GM23248 (cell line): ENCODE data around the gene ZIC3. TPM values are rescaled to one million over a fixed set of nuclear protein-coding genes. Genes with fewer than 3 reads are reported as not detected.

ENCODE experiments used
- DNase-seq: peaks from one replicate; pipeline ENCODE4 v3.0.0-alpha.2; 2015
- H2AFZ ChIP-seq: fragments of 200-600 bp; sonication (generic); 2 replicates; pipeline ENCODE4 v1.6.1; 2016; ENCODE audit warnings: antibody characterized with exemption
- H3F3A ChIP-seq: fragments of 200-600 bp; sonication (generic); 2 replicates; pipeline ENCODE4 v1.6.1; 2016; ENCODE audit warnings: mild to moderate bottlenecking, antibody characterized with exemption, mixed run types; ENCODE audit not compliant: insufficient read depth
- H3K27ac ChIP-seq: fragments of 200-600 bp; sonication (generic); 2 replicates; pipeline ENCODE4 v1.5.1; 2016; ENCODE audit warnings: mild to moderate bottlenecking
- H3K27me3 ChIP-seq: fragments of 200-600 bp; sonication (generic); replicated peaks from 2 replicates; pipeline ENCODE4 v1.6.1; 2016; ENCODE audit warnings: mild to moderate bottlenecking; ENCODE audit not compliant: insufficient read depth
- H3K36me3 ChIP-seq: fragments of 200-600 bp; sonication (generic); 2 replicates; pipeline ENCODE4 v1.6.1; 2016; ENCODE audit warnings: low read depth, mild to moderate bottlenecking
- H3K4me1 ChIP-seq: fragments of 200-600 bp; sonication (generic); 2 replicates; pipeline ENCODE4 v1.6.1; 2016; ENCODE audit warnings: mild to moderate bottlenecking; ENCODE audit not compliant: insufficient read depth
- H3K4me2 ChIP-seq: fragments of 200-600 bp; sonication (generic); one replicate; pipeline ENCODE4 v1.6.1; 2016; ENCODE audit warnings: mild to moderate bottlenecking; ENCODE audit not compliant: unreplicated experiment
- H3K4me3 ChIP-seq: fragments of 200-600 bp; sonication (generic); 2 replicates; pipeline ENCODE4 v1.5.1; 2016; ENCODE audit warnings: mild to moderate bottlenecking
- H3K79me2 ChIP-seq: fragments of 200-600 bp; sonication (generic); 2 replicates; pipeline ENCODE4 v1.6.1; 2016; ENCODE audit warnings: mild to moderate bottlenecking; ENCODE audit not compliant: insufficient read depth
- H3K9ac ChIP-seq: fragments of 200-600 bp; sonication (generic); 2 replicates; pipeline ENCODE4 v1.6.1; 2016; ENCODE audit warnings: mild to moderate bottlenecking
- H3K9me2 ChIP-seq: fragments of 200-600 bp; sonication (generic); 2 replicates; pipeline ENCODE4 v1.6.1; 2016; ENCODE audit warnings: mixed run types, mild to moderate bottlenecking, moderate library complexity; ENCODE audit not compliant: insufficient read depth
- H3K9me3 ChIP-seq: fragments of 200-600 bp; sonication (generic); one replicate; pipeline ENCODE4 v1.6.1; 2017; ENCODE audit warnings: low read depth
- H4K20me1 ChIP-seq: fragments of 200-600 bp; sonication (generic); 2 replicates; pipeline ENCODE4 v1.6.0; 2016; ENCODE audit not compliant: insufficient read depth
- EZH2 ChIP-seq: fragments of 200-600 bp; sonication (generic); IDR thresholded peaks from 2 replicates; pipeline ENCODE4 v1.6.1; 2018; ENCODE audit warnings: antibody characterized with exemption, mild to moderate bottlenecking; ENCODE audit not compliant: insufficient read depth, poor library complexity, severe bottlenecking
- EZH2phosphoT487 ChIP-seq: fragments of 200-600 bp; sonication (generic); IDR thresholded peaks from 2 replicates; pipeline ENCODE4 v1.6.1; 2018; ENCODE audit warnings: antibody characterized with exemption, moderate library complexity, mild to moderate bottlenecking, low read depth; ENCODE audit not compliant: insufficient read depth
- WGBS, 2 experiments: methylation state at CpG; one replicate each; pipeline ENCODE4 v1.1.6; 2015 to 2017; ENCODE audit warnings: low lambda C conversion rate in 2 of 2, low coverage in 1 of 2; ENCODE audit errors: missing lambda C conversion rate in 2 of 2; 5-methylcytosine and 5-hydroxymethylcytosine counted together
- in situ Hi-C: fragments of 300-500 bp; cut with MboI; formaldehyde crosslinking; loops from 2 replicates; pipeline ENCODE4 v1.15.0; 2020
- polyA plus RNA-seq: library from polyadenylated mRNA; unstranded; fragments of >200 nt; fragmentation: Nextera tagmentation; extraction: Ambion mirVana; gene quantifications from 2 replicates; pipeline ENCODE4 v1.2.1, GENCODE V29; 2016
- total RNA-seq: library from RNA; depleted of rRNA; stranded (reverse); fragments of >200 nt; shearing (Covaris generic); gene quantifications from 2 replicates; pipeline ENCODE4 v1.2.3, GENCODE V29; 2014

The ZIC3 gene
- total and polyA plus RNA-seq, 2 experiments from 2014 or later: not detected

- no peaks in the 10 kb centered on the region for H3K9me2 ChIP-seq
- in situ Hi-C loops: no loop called here
- no peaks in the 10 kb centered on the region for H3K4me1 ChIP-seq
- 1 to 3% methylated on average over 9 to 11 of the region's 36 CpGs for WGBS, 2 experiments
- no peak overlapping the region for H3K4me3 ChIP-seq
- TF ChIP-seq EZH2phosphoT487 (no peak), EZH2 (peak; percentile 58)
- no peak overlapping the region for H3K9ac ChIP-seq
- H3K9me3 ChIP-seq: no peaks in the 10 kb centered on the region
- no peaks in the 10 kb centered on the region for H3K79me2 ChIP-seq
- peaks cover 16% of the 10 kb centered on the region for H3K27me3 ChIP-seq
- DNase-seq: peak; percentile 1
- no peaks in the 10 kb centered on the region for H3F3A ChIP-seq
- H3K4me2 ChIP-seq: no peak overlapping the region
- no peak overlapping the region for H3K27ac ChIP-seq
- no peaks in the 10 kb centered on the region for H3K36me3 ChIP-seq
- no peaks in the 10 kb centered on the region for H4K20me1 ChIP-seq
- H2AFZ ChIP-seq: no peak overlapping the region
Observed at GRCh38 chrX:137567682-137568232, 1.8 kb downstream of the ZIC3 start.

GRCh38 chrX:137568741-137569469 lies 3.0 kb downstream of the ZIC3 start:
- no peaks in the 10 kb centered on the region for H4K20me1 ChIP-seq
- no peaks in the 10 kb centered on the region for H3F3A ChIP-seq
- no peaks in the 10 kb centered on the region for H3K36me3 ChIP-seq
- no peaks in the 10 kb centered on the region for H3K79me2 ChIP-seq
- no peak overlapping the region for H3K4me2 ChIP-seq
- no peak overlapping the region for H2AFZ ChIP-seq
- DNase-seq: peak; percentile 0
- no peaks in the 10 kb centered on the region for H3K4me1 ChIP-seq
- no peaks in the 10 kb centered on the region for H3K9me3 ChIP-seq
- TF ChIP-seq EZH2phosphoT487 (no peak), EZH2 (no peak)
- in situ Hi-C loops: no loop called here
- H3K9ac ChIP-seq: no peak overlapping the region
- no peak overlapping the region for H3K27ac ChIP-seq
- H3K9me2 ChIP-seq: no peaks in the 10 kb centered on the region
- no peak overlapping the region for H3K4me3 ChIP-seq
- H3K27me3 ChIP-seq: peaks cover 16% of the 10 kb centered on the region
- WGBS, 2 experiments: 3 to 5% methylated on average over 24 to 51 of the region's 53 CpGs

GRCh38 chrX:137569470-137569891 lies 3.6 kb downstream of the ZIC3 start:
- no peak overlapping the region for H3K4me2 ChIP-seq
- H3K9me2 ChIP-seq: no peaks in the 10 kb centered on the region
- H2AFZ ChIP-seq: no peak overlapping the region
- no peaks in the 10 kb centered on the region for H3F3A ChIP-seq
- 12% methylated on average over 13 to 16 of the region's 16 CpGs for WGBS, 2 experiments
- no peaks in the 10 kb centered on the region for H3K79me2 ChIP-seq
- H3K9me3 ChIP-seq: no peaks in the 10 kb centered on the region
- peaks cover 16% of the 10 kb centered on the region for H3K27me3 ChIP-seq
- H3K4me1 ChIP-seq: no peaks in the 10 kb centered on the region
- H3K4me3 ChIP-seq: no peak overlapping the region
- no peak overlapping the region for H3K9ac ChIP-seq
- TF ChIP-seq EZH2phosphoT487 (no peak), EZH2 (peak; percentile 58)
- in situ Hi-C loops: no loop called here
- DNase-seq: no peak
- no peaks in the 10 kb centered on the region for H3K36me3 ChIP-seq
- H3K27ac ChIP-seq: no peak overlapping the region
- H4K20me1 ChIP-seq: no peaks in the 10 kb centered on the region

DNA sequence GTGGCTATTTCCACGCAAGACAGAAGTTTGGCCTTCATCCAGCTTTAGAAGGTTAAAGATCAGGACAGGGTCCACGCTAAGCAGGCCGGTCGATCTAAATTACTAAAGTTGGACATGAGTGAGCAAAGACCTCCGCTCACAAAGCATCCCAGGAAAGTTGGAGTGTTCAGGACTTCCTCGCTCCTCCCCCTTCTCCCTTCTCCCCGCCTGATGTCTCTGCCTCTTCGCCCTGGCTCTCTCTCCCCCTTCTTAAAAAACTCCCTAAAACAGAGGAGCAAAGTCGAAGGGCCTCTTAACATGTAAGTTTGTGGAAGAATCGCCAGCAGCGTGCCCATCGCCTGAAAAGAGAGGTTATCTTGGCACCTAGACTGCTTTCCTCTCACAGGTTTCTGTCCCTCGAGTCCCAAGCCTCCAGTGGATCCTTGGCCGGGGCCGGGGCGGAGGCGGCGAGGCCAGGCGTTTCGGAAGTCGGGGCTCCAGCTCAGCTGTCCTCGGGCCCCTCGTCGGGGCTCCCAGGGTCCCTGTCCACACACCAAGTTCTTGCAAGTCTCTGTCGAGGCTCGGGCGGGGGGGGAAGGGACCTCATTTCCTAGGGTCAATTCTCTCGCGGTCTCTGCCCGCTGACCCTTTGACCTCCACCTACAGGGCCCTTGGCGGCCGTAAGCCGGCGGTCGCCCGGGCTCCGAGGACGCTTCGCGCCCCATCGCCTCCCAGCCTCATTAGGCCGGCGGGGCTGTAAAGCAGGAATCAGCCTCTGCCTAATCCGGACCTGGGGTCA lies 7.6 kb downstream of the ZIC3 start:
- H3K27me3 ChIP-seq: peaks cover 7% of the 10 kb centered on the region; the same call in 1 of the 2 replicates
- DNase-seq: no peak
- no peak overlapping the region for H3K27ac ChIP-seq
- H3K9ac ChIP-seq: no peak overlapping the region
- TF ChIP-seq EZH2 (no peak), EZH2phosphoT487 (no peak)
- no peaks in the 10 kb centered on the region for H3K79me2 ChIP-seq
- H3F3A ChIP-seq: no peaks in the 10 kb centered on the region
- H3K4me3 ChIP-seq: no peak overlapping the region
- H3K4me1 ChIP-seq: no peaks in the 10 kb centered on the region
- in situ Hi-C loops: no loop called here
- no peaks in the 10 kb centered on the region for H3K36me3 ChIP-seq
- H3K4me2 ChIP-seq: no peak overlapping the region
- no peaks in the 10 kb centered on the region for H3K9me3 ChIP-seq
- no peak overlapping the region for H2AFZ ChIP-seq
- 37 to 49% methylated on average over 21 to 34 of the region's 44 CpGs for WGBS, 2 experiments
- H4K20me1 ChIP-seq: no peaks in the 10 kb centered on the region
- H3K9me2 ChIP-seq: no peaks in the 10 kb centered on the region
